GM19193 (cell line): ENCODE measurements around the gene ZFP28.

Source experiments
- POLR2A ChIP-seq: IDR thresholded peaks from 4 replicates; pipeline ENCODE4 v1.6.1; 2011; ENCODE audit not compliant: insufficient read depth, insufficient read length; ENCODE audit errors: extremely low read depth

ZFP28 gene

DNA sequence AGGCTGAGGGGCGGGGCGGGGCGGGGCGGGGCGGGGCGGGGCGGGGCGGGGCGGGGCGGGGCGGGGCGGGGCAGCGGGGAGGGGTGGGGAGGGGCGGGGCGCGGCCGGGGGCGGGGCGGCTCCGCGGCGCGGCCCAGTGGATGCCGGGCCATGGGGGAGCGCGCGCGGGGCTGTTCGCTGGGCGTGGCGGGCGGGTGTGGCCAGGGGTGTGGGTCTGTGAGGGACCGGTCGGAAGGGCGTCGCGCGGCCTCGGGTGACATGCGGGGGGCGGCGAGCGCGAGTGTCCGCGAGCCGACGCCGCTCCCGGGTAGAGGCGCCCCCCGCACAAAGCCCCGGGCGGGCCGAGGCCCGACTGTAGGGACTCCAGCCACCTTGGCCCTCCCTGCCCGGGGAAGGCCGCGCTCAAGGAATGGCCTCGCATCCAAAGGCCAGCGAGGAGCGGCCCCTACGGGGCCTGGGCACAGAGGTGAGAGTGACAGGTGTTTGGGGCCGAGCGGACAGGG, at the start of gene ZFP28:
ZFP28 (plus strand) TSS at position 188 of the 503 bp plus-strand sequence; CDS start at position 259, 71 bp downstream.
- TF ChIP-seq POLR2A: no peak

DNA sequence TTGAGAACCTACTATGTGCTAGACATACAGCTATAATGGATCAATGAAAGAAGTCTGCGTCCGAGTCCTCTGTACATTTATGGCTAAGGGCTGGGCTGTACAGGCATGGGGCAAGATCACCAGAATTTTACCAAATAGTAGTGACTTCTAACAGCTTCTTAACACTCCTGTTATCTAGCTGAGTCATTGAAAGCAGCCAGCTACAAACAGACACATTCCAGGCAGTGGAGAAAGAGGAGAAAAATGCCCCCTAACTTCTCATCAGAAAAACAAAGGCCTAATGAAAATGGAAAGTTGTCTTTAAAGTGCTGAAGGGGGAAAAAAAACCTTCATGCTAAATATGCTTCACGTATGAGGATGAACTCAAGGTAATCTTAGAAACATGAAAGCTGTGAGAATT, 47.3 kb upstream of the ZFP28 start:
- TF ChIP-seq POLR2A: no peak

DNA sequence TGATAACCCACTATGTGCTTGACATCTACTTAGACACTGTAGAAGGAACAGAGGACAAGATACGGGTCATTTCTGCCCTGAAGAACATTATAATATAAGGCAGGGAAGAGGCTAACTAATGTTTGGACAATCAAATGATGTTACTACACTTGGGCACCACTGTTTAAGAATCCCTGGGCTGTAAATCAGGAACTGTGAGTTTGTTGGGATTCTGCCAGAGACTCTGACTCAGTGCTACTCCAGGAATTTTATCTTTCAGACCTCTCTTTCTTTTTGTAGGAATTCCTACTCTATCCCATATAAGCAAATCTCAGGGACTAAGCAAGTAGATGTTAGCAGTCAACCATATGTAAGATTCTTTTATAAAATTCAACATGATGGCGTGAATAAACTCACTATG, 34.2 kb upstream of the ZFP28 start:
- TF ChIP-seq POLR2A: no peak

DNA sequence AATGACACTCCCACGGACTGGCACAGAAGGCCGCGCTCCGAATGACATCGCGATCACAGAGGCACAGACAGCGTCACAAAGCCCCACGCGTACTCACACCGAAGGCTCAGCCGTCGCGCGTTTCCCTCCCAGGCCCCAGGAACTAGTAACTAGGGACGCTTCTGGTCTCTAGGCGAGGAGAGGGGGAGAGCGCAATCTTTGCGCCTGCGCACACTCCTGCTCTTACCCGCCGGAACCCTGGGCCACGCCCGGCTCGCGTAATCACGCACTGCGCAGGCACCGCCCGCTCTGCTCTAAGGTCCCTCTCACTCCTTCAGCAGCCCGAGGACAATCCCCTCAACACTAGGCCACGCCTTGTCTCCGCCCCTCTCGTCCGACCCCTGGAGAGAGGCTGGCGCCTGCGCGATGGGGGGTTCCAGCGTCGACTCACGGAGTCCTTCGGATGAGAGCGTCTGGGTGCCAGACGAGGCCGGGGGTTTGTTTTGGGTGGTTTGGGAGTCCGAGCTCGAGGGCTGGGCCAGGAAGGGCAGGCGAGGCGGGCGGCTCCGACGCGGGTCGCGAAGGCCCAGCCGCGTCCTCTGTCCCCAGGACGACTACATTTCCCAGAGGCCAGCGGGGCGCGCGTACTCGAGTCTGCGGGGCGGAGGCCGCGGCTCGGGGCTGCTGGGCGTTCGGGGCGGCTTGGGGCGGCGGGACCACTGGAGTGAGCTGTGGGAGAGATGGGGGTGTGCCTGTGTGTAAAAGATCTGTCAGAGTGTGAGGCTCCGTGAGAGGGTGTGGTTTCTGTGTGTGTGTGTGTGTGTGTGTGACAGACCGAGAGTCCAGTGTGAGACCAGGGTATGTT, 31.1 kb upstream of the ZFP28 start, which contains the start of gene ZNF471:
ZNF471 (plus strand) TSS at position 410 of the 844 bp plus-strand sequence. CDS start 3,717 bp downstream, outside the sequence.
- TF ChIP-seq POLR2A: no peak

DNA sequence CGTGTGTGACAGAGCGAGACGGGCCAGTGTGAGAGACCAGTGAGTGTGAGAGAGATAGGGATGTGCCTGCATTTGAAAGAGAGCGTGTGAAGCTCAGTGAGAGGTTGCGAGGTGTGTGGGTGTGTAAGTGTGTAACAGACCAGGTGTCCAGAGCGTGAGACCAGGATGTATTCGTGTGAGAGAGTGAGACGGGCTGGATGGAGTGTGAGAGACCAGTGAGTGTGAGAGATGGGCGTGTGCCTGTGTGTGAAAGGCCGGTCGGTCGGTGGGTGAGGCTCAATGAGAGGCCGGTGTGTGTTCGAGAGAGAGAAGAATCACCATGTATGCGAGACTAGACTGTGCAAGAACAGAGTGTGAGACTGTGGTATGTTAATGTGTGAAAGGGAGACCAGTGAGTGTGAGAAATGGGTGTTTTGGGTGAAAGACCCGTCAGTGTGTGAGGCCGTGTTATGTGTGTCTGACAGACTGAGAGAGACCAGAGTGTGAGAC, 30.4 kb upstream of the ZFP28 start:
- no peak for TF ChIP-seq POLR2A

DNA sequence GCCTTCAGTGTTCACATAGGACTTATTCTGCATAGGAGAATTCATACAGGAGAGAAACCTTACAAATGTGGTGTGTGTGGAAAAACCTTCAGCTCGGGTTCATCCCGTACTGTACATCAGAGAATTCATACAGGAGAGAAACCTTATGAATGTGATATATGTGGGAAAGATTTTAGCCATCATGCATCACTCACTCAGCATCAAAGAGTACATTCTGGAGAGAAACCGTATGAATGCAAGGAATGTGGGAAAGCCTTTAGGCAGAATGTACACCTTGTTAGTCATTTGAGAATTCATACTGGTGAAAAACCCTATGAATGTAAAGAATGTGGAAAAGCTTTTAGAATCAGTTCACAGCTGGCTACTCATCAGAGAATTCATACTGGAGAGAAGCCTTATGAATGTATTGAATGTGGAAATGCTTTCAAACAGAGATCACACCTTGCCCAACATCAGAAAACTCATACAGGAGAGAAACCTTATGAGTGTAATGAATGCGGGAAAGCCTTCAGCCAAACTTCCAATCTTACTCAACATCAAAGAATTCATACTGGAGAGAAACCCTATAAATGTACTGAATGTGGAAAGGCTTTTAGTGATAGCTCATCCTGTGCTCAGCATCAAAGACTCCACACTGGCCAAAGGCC, 13.4 kb upstream of the ZFP28 start:
- no peak for TF ChIP-seq POLR2A

DNA sequence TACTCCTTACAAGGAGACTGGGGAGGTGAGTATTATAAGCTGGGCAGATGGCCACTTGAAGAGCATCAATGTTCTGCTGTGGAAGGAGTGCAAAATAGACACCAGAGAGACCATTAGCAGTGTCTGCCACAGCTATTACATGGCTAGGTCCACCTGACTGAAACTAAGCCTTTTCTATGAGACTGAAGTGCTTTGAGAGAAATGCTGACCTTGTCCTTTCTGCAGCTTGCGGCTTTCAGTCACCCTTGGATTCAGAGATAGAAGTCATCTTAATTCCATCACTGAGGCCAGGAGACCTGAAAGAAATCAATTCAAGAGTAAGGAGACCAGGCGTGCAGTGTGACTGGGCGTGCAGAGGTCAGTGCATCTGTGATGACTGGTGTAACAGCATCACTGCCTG, 1.3 kb upstream of the ZFP28 start:
- no peak for TF ChIP-seq POLR2A

DNA sequence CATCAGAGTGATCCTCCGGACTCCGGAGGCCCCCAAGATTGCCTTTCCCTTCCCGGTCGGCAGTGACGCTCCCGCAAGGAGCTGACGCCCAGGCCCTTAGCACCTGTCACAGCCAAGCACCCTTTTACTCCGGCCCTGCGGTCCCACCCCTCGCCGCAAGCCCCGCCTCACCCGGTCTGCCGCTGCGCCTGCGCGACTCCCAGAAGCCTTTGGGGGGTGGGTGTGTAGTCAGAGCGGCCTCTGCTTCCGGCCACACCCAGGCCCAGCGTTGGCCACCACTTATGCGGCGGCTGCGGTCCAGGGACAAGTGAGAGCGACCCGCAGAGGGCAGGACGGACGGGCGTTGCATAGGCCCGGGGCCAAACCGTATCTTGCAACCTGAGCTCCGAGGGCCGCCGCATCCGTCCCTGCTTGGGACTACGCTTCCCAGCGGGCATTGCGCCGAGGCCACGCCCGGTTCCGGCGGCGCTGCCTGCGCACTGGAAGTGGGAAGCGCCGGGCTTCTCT, 441 bp upstream of the ZFP28 start:
- no peak for TF ChIP-seq POLR2A

DNA sequence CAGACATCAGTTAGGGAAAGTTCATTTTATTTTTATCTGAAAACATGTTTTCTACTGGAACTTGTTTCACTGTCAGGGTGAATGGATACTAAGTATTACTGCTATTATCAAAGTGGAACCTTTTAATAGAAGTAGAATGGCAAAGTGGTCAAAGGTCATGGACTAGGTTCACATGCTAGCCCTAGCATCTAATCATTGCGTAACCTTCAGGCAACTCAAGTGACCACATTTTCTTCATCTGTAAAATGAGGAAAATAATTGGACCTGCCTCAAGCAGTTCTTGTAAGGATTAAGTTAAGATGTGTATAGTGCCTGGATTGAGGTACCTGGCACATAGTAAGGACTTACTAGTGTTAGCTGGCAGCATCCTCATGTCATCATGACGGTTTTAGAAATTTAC, 5.0 kb downstream of the ZFP28 start:
- no peak for TF ChIP-seq POLR2A

DNA sequence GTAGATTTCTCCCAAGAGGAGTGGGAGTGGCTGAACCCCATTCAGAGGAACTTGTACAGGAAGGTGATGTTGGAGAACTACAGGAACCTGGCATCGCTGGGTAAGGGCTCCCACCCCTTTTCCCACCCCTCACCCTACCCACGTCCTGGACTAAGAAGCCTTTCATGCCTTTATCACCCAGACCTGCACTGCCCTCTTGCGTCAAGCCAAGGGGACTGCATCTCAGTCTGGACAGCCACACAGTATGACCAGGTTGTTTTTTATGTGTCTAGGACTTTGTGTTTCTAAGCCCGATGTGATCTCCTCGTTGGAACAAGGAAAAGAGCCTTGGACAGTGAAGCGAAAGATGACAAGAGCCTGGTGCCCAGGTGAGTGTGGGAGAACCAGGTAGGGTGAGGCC, 8.8 kb downstream of the ZFP28 start:
- no peak for TF ChIP-seq POLR2A

DNA sequence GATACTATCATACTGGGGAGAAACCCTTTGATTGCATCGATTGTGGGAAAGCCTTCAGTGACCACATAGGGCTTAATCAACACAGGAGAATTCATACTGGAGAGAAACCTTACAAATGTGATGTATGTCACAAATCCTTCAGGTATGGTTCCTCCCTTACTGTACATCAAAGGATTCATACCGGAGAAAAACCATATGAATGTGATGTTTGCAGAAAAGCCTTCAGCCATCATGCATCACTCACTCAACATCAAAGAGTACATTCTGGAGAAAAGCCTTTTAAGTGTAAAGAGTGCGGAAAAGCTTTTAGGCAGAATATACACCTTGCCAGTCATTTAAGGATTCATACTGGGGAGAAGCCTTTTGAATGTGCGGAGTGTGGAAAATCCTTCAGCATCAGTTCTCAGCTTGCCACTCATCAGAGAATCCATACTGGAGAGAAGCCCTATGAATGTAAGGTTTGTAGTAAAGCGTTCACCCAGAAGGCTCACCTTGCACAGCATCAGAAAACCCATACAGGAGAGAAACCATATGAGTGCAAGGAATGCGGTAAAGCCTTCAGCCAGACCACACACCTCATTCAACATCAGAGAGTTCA, 15.6 kb downstream of the ZFP28 start:
- TF ChIP-seq POLR2A: no peak

DNA sequence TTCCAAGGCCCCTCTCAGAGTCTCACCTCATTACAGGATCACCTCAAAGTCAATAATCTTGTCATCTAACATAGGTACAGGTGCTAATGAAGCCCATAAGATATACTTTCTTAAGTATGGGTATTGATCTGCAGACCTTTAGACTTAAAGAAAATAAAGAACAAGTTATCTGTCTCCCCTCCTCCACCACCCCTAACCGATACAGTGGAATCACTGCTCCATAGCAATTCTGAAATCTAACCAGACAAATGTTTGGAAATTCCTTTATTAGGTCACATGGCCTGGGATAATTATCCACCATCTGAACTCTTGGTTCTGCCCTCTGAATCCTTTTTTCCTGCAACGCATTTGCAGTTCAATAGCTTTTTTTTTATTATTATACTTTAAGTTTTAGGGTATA, 24.0 kb downstream of the ZFP28 start:
- TF ChIP-seq POLR2A: no peak

DNA sequence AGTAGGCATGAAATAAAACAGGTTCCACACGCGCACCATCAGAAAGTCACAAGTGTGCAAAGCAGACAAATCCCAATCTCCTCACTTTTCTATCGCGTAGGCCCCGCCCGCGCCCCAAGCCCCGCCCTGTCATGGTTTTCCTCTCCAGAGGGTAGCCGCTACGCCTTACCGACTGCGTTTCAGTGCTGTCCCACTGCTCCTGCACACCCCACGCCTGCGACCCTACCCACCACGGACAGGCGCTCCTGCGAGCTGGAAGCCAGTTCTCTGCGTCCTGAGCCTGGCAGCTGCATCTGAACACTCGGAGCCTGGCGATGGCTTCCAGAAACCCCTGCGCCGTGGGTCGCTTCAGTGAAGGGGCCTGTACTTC, 28.1 kb downstream of the ZFP28 start:
- TF ChIP-seq POLR2A: no peak

DNA sequence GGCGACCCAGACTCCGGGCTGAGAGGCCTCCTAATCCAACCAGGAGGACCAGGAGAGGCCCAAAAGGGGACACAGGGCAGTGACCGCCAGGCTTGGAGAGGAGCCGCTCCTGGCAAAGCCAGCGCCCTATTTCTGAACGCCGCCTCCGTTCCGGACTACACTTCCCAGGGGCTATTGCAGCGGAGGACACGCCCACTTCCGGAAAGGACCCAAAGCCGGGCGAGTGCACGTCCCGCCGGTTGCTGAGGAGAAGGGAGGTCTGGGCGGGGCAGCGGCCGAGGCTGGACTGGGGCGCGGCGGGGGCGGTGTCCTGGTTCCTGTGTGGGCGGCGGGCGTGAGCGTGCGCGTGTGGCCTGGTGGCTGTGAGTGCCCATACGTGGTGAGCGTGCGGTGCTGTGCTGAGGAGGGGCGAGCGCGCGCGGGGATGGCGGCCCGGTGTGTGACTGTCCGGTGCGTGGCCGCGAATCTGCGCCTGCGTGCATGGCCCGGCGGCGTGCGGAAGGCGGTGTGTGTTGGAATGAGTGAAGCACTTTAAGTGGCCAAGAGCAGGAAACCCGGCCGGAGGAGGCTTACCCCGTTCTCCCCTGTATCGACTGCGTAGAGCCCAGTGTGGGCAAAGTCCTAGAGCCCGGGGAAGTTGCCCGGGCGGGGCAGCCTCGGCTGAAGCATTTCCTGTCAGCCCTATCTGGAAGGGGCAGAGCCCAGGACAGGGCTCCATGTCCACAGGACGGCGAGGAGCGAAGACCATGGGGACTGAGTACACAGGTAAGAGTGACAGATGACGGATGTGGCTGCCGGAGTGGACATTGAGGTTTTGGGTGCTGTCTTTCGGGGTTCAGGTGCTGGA, 28.7 kb downstream of the ZFP28 start, which contains the start of gene ZNF470:
ZNF470 (plus strand) TSS at position 195 of the 847 bp plus-strand sequence. CDS start 2,844 bp downstream, outside the sequence.
- peak; percentile 48 for TF ChIP-seq POLR2A
